Right atrium auricular region (tissue), 2 donors: ENCODE measurements around the gene ARID5A. TPM values are rescaled to one million over a fixed set of nuclear protein-coding genes. Genes with fewer than 3 reads are reported as not detected.

Experiments used
- DNase-seq: peaks from one replicate; pipeline ENCODE4 v3.0.0-alpha.2; 2019; ENCODE audit warnings: low spot score
- H3K27ac ChIP-seq, 2 donors: fragments of 200-600 bp; sonication (generic); 1 replicate in 1 of 2; 2 replicates in 1 of 2; pipeline ENCODE4 v1.5.1; 2016 to 2019
- H3K27me3 ChIP-seq, 2 donors: fragments of 200-600 bp; sonication (generic); one replicate each; pipeline versions ENCODE4 v1.5.1 to v1.6.0; 2017 to 2019
- H3K36me3 ChIP-seq: fragments of 200-600 bp; sonication (generic); one replicate; pipeline ENCODE4 v1.5.1; 2016
- H3K4me1 ChIP-seq, 2 donors: fragments of 200-600 bp; sonication (generic); one replicate each; pipeline versions ENCODE4 v1.5.1 to v1.6.0; 2017 to 2019
- H3K4me3 ChIP-seq, 2 donors: fragments of 200-600 bp; sonication (generic); 1 replicate in 1 of 2; 2 replicates in 1 of 2; pipeline ENCODE4 v1.5.1; 2017 to 2019; ENCODE audit warnings: mild to moderate bottlenecking in 1 of 2, moderate library complexity in 1 of 2
- H3K9me3 ChIP-seq, 2 donors: fragments of 200-600 bp; sonication (generic); one replicate each; pipeline ENCODE4 v1.5.1; 2019
- total RNA-seq, 2 donors: library from RNA; depleted of rRNA; stranded (reverse); fragments of >200 nt; gene quantifications; one replicate each; pipeline ENCODE4 v1.1.0, GENCODE V29; 2016
- TF ChIP-seq, protein P1 (sequence below), 2 donors: fragments of 200-600 bp; sonication (generic); IDR thresholded peaks; one replicate each; pipeline ENCODE4 v1.5.1; 2019; ENCODE audit warnings: antibody characterized with exemption in 2 of 2

Gene ARID5A
- total RNA-seq, 2 donors from 2014 or later = 17.1 to 52.6 TPM

DNA sequence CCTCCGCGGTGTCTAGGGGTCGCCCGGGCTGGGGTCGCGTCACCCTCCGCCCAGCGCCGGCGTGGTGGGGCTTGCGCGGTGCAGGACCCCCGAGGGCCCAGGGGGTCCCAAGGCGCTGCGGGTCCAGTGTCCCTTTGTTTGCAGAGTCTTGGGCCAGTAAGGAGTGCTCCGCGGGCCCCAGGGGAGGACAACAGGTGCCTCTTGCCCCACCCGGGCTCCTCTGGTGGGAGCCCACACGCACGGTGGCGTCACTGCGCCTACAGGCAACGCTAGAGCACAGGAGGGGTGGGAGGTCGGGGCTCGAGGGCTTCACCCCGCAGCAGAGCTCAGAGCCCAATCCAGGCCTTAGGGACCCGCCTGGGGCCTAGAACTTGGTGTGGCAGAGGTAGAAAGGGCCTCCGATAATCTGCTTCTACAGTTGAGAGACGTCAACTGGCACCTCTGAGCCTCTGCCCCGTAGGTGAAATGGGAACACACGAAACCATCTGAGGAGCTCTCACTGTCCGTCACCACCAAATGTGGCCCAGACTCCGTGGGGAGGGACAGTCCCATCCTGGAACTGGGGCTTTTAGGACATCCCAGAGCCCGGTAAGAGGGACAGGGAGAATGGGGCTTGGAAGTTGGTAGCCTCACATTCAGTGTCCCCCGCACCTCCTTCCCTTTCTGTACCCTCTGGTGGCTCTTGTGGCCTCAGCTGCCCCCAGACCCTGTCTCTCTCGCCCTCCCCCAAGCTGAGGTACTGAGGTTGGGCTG lies 1.4 kb downstream of the ARID5A start:
- peak overlapping the region; percentile 78 to 95 for H3K4me3 ChIP-seq
- TF ChIP-seq, protein P1, sequence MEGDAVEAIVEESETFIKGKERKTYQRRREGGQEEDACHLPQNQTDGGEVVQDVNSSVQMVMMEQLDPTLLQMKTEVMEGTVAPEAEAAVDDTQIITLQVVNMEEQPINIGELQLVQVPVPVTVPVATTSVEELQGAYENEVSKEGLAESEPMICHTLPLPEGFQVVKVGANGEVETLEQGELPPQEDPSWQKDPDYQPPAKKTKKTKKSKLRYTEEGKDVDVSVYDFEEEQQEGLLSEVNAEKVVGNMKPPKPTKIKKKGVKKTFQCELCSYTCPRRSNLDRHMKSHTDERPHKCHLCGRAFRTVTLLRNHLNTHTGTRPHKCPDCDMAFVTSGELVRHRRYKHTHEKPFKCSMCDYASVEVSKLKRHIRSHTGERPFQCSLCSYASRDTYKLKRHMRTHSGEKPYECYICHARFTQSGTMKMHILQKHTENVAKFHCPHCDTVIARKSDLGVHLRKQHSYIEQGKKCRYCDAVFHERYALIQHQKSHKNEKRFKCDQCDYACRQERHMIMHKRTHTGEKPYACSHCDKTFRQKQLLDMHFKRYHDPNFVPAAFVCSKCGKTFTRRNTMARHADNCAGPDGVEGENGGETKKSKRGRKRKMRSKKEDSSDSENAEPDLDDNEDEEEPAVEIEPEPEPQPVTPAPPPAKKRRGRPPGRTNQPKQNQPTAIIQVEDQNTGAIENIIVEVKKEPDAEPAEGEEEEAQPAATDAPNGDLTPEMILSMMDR (IDR thresholded peaks at IDR 0.05) = no peak
- no peaks in the 10 kb centered on the region for H3K9me3 ChIP-seq
- peaks cover 0 to 66% of the 10 kb centered on the region in 2 donors for H3K4me1 ChIP-seq
- peaks cover 3% of the 10 kb centered on the region for H3K36me3 ChIP-seq
- H3K27me3 ChIP-seq = no peaks in the 10 kb centered on the region
- H3K27ac ChIP-seq = peak overlapping the region; percentile 95 to 98
- no peak for DNase-seq

DNA sequence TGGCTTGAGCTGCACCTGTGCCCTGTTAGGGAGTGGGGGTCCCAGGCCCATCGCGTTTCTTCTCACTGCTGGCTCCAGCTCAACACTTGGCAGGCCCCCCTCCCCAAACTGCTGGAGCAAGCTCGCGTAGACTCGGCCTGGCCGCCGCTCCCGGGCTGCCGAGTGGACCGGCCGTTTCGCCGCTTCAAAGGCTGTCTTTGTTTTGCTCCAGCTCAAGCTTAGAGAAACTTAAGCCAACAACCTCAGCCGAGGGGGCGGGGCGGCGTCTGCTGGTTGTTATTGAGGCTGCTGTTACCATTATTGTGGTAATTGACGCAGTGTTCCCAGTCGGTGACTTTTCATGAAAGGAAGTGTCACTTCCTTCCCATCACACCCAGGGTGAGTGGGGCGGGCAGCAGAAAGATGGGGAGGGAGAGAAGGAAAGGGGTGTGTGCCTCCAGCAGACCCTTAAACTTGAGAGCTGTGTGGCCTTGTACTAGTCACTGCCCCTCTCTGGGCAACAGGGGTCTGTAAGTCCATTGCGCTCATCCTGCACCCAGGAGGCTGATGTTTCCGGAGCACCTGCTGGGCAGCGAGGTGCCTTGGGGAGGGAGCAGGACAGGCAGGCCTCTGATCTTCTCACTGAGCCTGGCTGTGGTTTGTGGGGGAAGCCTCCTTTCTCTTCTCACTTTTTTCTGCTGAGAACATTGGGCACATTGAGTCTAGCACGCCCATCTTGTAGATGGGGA lies 2.1 kb downstream of the ARID5A start:
- TF ChIP-seq, protein P1 (IDR thresholded peaks at IDR 0.05) = no peak
- Histone ChIP-seq H3K36me3 (peaks cover 5% of the 10 kb centered on the region), H3K27ac (peak overlapping the region; percentile 95 to 98), H3K4me1 (peaks cover 0 to 59% of the 10 kb centered on the region in 2 donors), H3K4me3 (peak overlapping the region; percentile 78 to 95), H3K9me3 (no peaks in the 10 kb centered on the region), H3K27me3 (no peaks in the 10 kb centered on the region)
- peak; percentile 95 for DNase-seq

DNA sequence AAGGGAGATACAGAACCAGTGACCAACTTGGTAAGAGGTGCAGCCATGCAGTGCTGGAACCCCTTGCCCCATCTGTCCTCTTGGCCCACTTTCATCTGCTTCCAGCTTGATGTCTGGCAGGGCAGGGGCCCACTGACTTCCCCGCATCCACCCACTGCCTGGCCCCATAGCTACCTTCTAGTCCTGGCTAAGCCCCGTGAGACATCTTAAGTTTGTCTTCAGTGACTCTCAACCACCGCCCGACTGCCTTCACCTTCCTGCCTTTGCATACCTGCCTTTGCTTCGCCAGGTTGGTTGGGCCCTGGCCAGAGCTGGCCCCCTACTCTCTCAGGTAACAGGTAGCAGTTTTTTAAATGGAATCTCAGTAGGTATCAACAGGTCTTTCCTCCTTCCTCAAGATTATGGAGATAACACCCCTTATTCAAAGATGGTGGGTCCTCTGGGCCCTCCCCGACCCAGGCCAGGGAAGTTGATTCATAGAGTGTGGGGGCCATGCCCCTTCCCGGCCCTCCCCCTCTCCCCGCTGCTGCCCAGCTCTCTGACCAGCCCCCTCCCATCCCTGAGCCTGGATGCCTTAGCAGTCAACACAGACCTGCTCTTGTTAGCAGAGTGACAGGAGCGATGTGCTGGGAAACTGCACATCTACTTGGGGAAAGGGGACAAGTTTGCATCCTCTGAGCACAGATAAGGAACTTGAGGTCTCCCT lies 2.8 kb downstream of the ARID5A start:
- DNase-seq = no peak
- TF ChIP-seq, protein P1 (IDR thresholded peaks at IDR 0.05) = no peak
- H3K4me3 ChIP-seq = peak overlapping the region in 1 of 2 donors; percentile 95
- peaks cover 5% of the 10 kb centered on the region for H3K36me3 ChIP-seq
- peaks cover 0 to 52% of the 10 kb centered on the region in 2 donors for H3K4me1 ChIP-seq
- no peaks in the 10 kb centered on the region for H3K9me3 ChIP-seq
- H3K27ac ChIP-seq = peak overlapping the region; percentile 95 to 98
- H3K27me3 ChIP-seq = no peaks in the 10 kb centered on the region

DNA sequence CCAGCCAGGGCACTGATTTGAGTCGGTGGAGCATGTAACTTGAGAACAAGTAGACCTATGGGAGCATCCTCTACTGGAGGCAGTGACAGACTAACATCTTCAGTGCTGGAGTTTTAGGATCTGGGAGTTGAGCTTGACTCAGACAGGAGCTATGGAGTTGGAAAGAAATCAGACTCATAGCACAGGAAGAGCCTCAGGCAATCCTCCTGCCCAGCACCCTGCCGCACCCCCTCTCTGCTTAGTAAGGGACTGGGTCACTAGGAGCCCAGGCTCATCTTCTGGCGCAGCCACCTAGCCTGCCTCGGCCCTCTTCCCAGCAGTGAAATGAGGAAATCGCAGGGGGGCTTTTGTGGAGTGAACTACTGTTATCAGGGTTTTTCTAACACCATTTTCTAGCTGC lies 3.6 kb downstream of the ARID5A start:
- peaks cover 5% of the 10 kb centered on the region for H3K36me3 ChIP-seq

DNA sequence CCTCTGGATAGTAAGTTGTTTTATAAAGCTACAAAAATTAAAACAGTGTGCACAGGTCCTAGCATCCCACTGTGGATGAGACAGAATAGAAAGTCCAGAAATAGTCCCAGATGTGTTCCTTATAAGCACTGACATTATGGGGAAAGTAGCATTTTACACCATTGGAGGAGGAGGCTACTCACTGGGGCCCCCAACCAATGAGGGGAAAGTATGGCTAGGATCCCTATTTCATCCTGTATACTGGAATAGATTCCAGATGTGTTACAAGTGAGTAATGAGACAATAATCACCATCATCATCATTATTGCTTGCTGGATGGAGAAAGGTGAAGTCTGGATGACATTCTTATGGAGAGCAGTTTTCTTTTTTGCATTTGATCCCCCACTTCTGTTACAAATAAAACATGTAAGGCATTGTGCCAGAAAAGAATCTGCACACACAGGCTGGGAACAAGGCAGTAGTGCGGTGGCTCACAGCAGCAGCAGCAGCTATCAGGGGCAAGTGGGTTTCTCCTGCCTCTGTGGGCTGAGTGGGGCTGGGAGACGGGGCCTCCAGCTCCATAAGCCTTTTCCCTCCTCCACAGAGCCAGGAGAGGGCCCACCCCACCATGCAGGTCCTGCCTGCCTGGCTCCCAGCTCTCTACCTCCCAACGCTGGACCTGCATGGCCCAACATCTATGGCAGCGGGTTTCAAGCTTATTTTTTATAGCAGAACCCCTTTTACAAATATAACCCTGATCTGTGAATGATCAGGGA lies 5.0 kb downstream of the ARID5A start:
- no peak for DNase-seq
- H3K9me3 ChIP-seq = no peaks in the 10 kb centered on the region
- H3K36me3 ChIP-seq = peaks cover 10% of the 10 kb centered on the region
- H3K4me3 ChIP-seq = no peak overlapping the region
- no peak overlapping the region for H3K27ac ChIP-seq
- peaks cover 0 to 31% of the 10 kb centered on the region in 2 donors for H3K4me1 ChIP-seq
- H3K27me3 ChIP-seq = no peaks in the 10 kb centered on the region
- TF ChIP-seq, protein P1 (IDR thresholded peaks at IDR 0.05) = no peak

More for the DNA sequence above, 3.6 kb downstream of the ARID5A start:
- Histone ChIP-seq H3K27me3 (no peaks in the 10 kb centered on the region), H3K4me1 (peaks cover 0 to 44% of the 10 kb centered on the region in 2 donors), H3K9me3 (no peaks in the 10 kb centered on the region), H3K27ac (no peak overlapping the region), H3K4me3 (no peak overlapping the region)
- DNase-seq = no peak
- TF ChIP-seq, protein P1 (IDR thresholded peaks at IDR 0.05) = no peak
